CD4-positive, alpha-beta T cell (primary cell): ENCODE measurements around the gene PDZK1IP1. TPM values are rescaled to one million over a fixed set of nuclear protein-coding genes. Genes with fewer than 3 reads are reported as not detected.

Source experiments
- ATAC-seq: fragments of 200-7000 bp; cut with Tn5 transposase; one replicate; pipeline ENCODE4 v1.10.0; 2022; ENCODE audit warnings: mild to moderate bottlenecking; ENCODE audit not compliant: poor library complexity
- CTCF ChIA-PET: fragments of 350-600 bp; sonication (Branson Sonifier 250); formaldehyde crosslinking; loops from one replicate; lab custom pipeline; 2021; ENCODE audit warnings: antibody characterized with exemption, inconsistent platforms; lab: Charles Lee
- POLR2A ChIA-PET: fragments of 350-600 bp; sonication (Branson Sonifier 250); formaldehyde crosslinking; loops from one replicate; lab custom pipeline; 2021; ENCODE audit warnings: antibody characterized with exemption, inconsistent platforms; lab: Charles Lee
- DNase-seq, 14 experiments: peaks; one replicate each; pipeline ENCODE4 v3.0.0-alpha.2; 2013 to 2020; ENCODE audit warnings: mixed read lengths in 2 of 14
- H3K27ac ChIP-seq, 2 donors: one replicate each; pipeline versions ENCODE4 v1.5.1 to v1.7.0; 2013; ENCODE audit warnings: low read length in 2 of 2, low read depth in 1 of 2, mild to moderate bottlenecking in 1 of 2
- H3K27me3 ChIP-seq, 2 experiments: 1 replicate in 1 of 2; 2 replicates in 1 of 2; pipeline versions ENCODE4 v1.6.1 to v1.7.0; 2013; ENCODE audit warnings: low read length in 2 of 2, control low read depth in 1 of 2, mild to moderate bottlenecking in 1 of 2, moderate library complexity in 1 of 2; ENCODE audit not compliant: insufficient read depth in 2 of 2, control insufficient read depth in 1 of 2
- H3K36me3 ChIP-seq: one replicate; pipeline ENCODE4 v1.6.1; 2013; ENCODE audit warnings: low read length, control low read depth; ENCODE audit not compliant: insufficient read depth
- H3K4me1 ChIP-seq: one replicate; pipeline ENCODE4 v1.6.1; 2013; ENCODE audit warnings: low read length, control low read depth; ENCODE audit not compliant: insufficient read depth
- H3K4me3 ChIP-seq: one replicate; pipeline ENCODE4 v1.5.1; 2013; ENCODE audit warnings: mild to moderate bottlenecking, low read length, moderate library complexity
- H3K9me3 ChIP-seq, 2 experiments: 1 replicate in 1 of 2; 2 replicates in 1 of 2; pipeline versions ENCODE4 v1.6.1 to v1.7.0; 2013; ENCODE audit warnings: low read length in 2 of 2, mild to moderate bottlenecking in 2 of 2, control low read depth in 1 of 2, moderate library complexity in 1 of 2; ENCODE audit not compliant: control insufficient read depth in 1 of 2, insufficient read depth in 1 of 2
- H3K27ac Mint-ChIP-seq: one replicate; pipeline ENCODE4 v1.8.0; 2020; ENCODE audit warnings: mixed read lengths
- H3K27me3 Mint-ChIP-seq: one replicate; pipeline ENCODE4 v1.8.0; 2021; ENCODE audit warnings: mixed read lengths
- H3K36me3 Mint-ChIP-seq: one replicate; pipeline ENCODE4 v1.8.0; 2021; ENCODE audit warnings: low read depth, mixed read lengths
- H3K4me1 Mint-ChIP-seq: one replicate; pipeline ENCODE4 v1.8.0; 2021; ENCODE audit warnings: low read depth, mixed read lengths
- H3K4me3 Mint-ChIP-seq: one replicate; pipeline ENCODE4 v1.8.0; 2020; ENCODE audit warnings: mild to moderate bottlenecking, mixed read lengths
- H3K9me3 Mint-ChIP-seq: one replicate; pipeline ENCODE4 v1.8.0; 2020; ENCODE audit warnings: mixed read lengths
- CTCF ChIP-seq: fragments of 200-600 bp; IDR thresholded peaks from one replicate; pipeline ENCODE4 v1.8.0; 2022; ENCODE audit warnings: antibody characterized with exemption, mild to moderate bottlenecking
- intact Hi-C, 2 experiments: fragments of 100-400 bp; cut with DNase I in 1 of 2; cut with micrococcal nuclease in 1 of 2; formaldehyde crosslinking; loops; one replicate each; pipeline versions ENCODE4 v1.15.1 to v1.9.0; 2023 to 2025; cut with DNase I, micrococcal nuclease
- total RNA-seq, 174 experiments: library from RNA in 2 of 174; stranded (reverse) in 2 of 174; gene quantifications; one replicate each; pipeline ENCODE4 v1.2.3 and lab custom pipeline; 2021 to 2026

Gene PDZK1IP1
- total RNA-seq, 2 experiments from 2014 or later = not detected

DNA sequence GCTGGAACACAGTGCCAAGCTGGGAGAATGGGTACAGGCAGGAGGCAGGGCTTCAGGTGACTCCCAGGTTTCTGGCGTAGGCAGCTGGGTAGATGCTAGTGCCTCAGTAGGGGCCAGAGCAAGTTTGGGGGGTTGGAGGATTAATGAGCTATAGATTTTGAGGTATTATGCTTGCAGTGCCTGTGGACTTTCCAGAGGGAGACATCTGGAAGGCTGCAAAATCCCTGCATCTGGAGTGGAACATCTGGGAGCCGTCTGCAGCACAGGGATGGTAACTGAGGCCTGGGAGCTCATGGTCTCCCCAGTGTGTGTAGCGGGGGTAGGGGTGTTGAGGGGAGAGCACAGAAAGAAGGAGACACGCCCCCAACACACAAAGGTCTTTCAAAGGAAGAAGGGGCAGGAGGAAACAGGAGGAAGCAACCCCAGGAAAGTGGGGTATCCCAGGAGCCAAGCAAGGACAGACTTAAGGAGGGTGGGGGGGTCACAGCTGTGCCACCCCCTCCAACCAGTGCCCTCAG, 2.2 kb upstream of the PDZK1IP1 start:
- no peak for TF ChIP-seq CTCF
- Mint-ChIP-seq H3K4me1 (no peaks in the 10 kb centered on the region), H3K4me3 (no peak overlapping the region)

DNA sequence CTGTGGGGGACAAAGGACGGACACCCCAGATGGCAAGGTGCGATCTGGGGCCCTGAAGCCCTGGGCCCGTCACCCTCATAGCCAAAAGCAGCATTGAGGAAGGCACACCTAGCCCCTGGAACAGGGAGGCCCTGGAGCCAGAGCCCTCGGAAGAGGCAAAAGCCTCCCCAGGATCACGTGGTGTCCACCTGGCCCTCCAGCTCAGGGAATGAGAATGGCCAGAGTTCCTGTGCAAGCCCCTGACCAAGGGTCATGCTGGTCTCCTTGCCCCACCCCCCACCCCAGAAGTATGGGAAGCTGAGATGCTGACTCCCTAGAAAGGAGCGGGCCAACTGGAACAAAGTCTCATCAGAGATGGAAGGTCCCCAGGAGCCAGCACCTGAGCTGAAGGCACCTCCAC, 1.0 kb upstream of the PDZK1IP1 start:
- H3K27me3 Mint-ChIP-seq = peaks cover 10% of the 10 kb centered on the region
- TF ChIP-seq CTCF = no peak
- H3K9me3 ChIP-seq = no peaks in the 10 kb centered on the region
- POLR2A ChIA-PET = no interaction called here
- no peaks in the 10 kb centered on the region for H3K4me1 Mint-ChIP-seq
- intact Hi-C loops = loop anchor here (5.0 kb wide), 2 partner anchors 71 to 536 kb away; no protein-coding TSS in a partner anchor
- no peaks in the 10 kb centered on the region for H3K36me3 ChIP-seq
- no peak overlapping the region for H3K4me3 ChIP-seq
- no peaks in the 10 kb centered on the region for H3K4me1 ChIP-seq
- H3K9me3 Mint-ChIP-seq = no peaks in the 10 kb centered on the region
- H3K4me3 Mint-ChIP-seq = no peak overlapping the region
- peaks cover 0 to 3% of the 10 kb centered on the region in 2 experiments for H3K27me3 ChIP-seq
- no peaks in the 10 kb centered on the region for H3K36me3 Mint-ChIP-seq
- H3K27ac ChIP-seq = no peak overlapping the region
- DNase-seq (no peak), ATAC-seq (no peak)
- CTCF ChIA-PET = interaction anchor here (1.2 kb wide), 1 partner anchor 535 kb away, joined by 3 read pairs; no protein-coding TSS in a partner anchor
- H3K27ac Mint-ChIP-seq = no peak overlapping the region

More for the DNA sequence above, 2.2 kb upstream of the PDZK1IP1 start:
- Histone ChIP-seq H3K27me3 (peaks cover 0 to 3% of the 10 kb centered on the region in 2 experiments), H3K36me3 (no peaks in the 10 kb centered on the region), H3K4me1 (no peaks in the 10 kb centered on the region), H3K4me3 (no peak overlapping the region), H3K9me3 (no peaks in the 10 kb centered on the region), H3K27ac (no peak overlapping the region)
- POLR2A ChIA-PET = no interaction called here
- Mint-ChIP-seq H3K27ac (no peak overlapping the region), H3K9me3 (no peaks in the 10 kb centered on the region), H3K36me3 (no peaks in the 10 kb centered on the region), H3K27me3 (peaks cover 15% of the 10 kb centered on the region)
- DNase-seq = no peak
- CTCF ChIA-PET = interaction anchor here (1.4 to 3.4 kb wide), 3 partner anchors 13 to 71 kb away, joined by 3 to 17 read pairs (median 10); no protein-coding TSS in a partner anchor
- ATAC-seq = no peak
- intact Hi-C loops = loop anchor here (2.0 to 5.0 kb wide), 4 partner anchors 70 to 535 kb away; no protein-coding TSS in a partner anchor

- ATAC-seq = no peak
These were observed 646 bp upstream of the PDZK1IP1 start for GRCh38 chr1:47190509-47190855.

More at GRCh38 chr1:47190509-47190855, 646 bp upstream of the PDZK1IP1 start:
- H3K4me3 Mint-ChIP-seq = no peak overlapping the region
- DNase-seq = no peak
- peaks cover 14% of the 10 kb centered on the region for H3K27me3 Mint-ChIP-seq
- no peak overlapping the region for H3K27ac Mint-ChIP-seq
- no peak overlapping the region for H3K27ac ChIP-seq
- H3K9me3 ChIP-seq = no peaks in the 10 kb centered on the region
- intact Hi-C loops = loop anchor here (5.0 kb wide), 2 partner anchors 72 to 537 kb away; no protein-coding TSS in a partner anchor
- ChIA-PET POLR2A (no interaction called here), CTCF (interaction anchor here (1.2 kb wide), 1 partner anchor 535 kb away, joined by 3 read pairs; no protein-coding TSS in a partner anchor)
- H3K4me1 Mint-ChIP-seq = no peaks in the 10 kb centered on the region
- no peaks in the 10 kb centered on the region for H3K4me1 ChIP-seq
- peaks cover 0 to 3% of the 10 kb centered on the region in 2 experiments for H3K27me3 ChIP-seq
- no peaks in the 10 kb centered on the region for H3K36me3 Mint-ChIP-seq
- no peak for TF ChIP-seq CTCF
- no peaks in the 10 kb centered on the region for H3K36me3 ChIP-seq
- no peaks in the 10 kb centered on the region for H3K9me3 Mint-ChIP-seq
- H3K4me3 ChIP-seq = no peak overlapping the region
